Brain microvascular endothelial cell (primary cell): Measurements from ENCODE around the gene LAMA1.

Source experiments
- DNase-seq: peaks from one replicate; pipeline ENCODE4 v3.0.0-alpha.2; 2020
- H3K27ac ChIP-seq: fragments of 250-450 bp; sonication (Bioruptor Pico); 2 replicates; pipeline ENCODE4 v1.5.1; 2020; ENCODE audit warnings: mild to moderate bottlenecking, moderate library complexity
- H3K27me3 ChIP-seq: fragments of 250-450 bp; sonication (Bioruptor Pico); replicated peaks from 2 replicates; pipeline ENCODE4 v1.5.1; 2020; ENCODE audit warnings: mild to moderate bottlenecking
- H3K36me3 ChIP-seq: fragments of 250-450 bp; sonication (Bioruptor Pico); replicated peaks from 2 replicates; pipeline ENCODE4 v1.5.1; 2020; ENCODE audit warnings: mild to moderate bottlenecking
- H3K4me3 ChIP-seq: 2 replicates; pipeline ENCODE4 v1.5.1; 2011; ENCODE audit warnings: low read depth, mild to moderate bottlenecking, control low read depth, low read length, moderate library complexity
- CTCF ChIP-seq: IDR thresholded peaks from 2 replicates; pipeline ENCODE4 v1.5.1; 2011; ENCODE audit warnings: low read depth, mild to moderate bottlenecking, moderate library complexity, low read length, control low read depth, inconsistent platforms; ENCODE audit errors: missing control alignments
- in situ Hi-C: cut with HindIII; loops from 2 replicates; pipeline ENCODE4 v1.10.0; 2017; ENCODE audit warnings: low sequenced_read_pairs, low pct_ligation_motif_present

Gene LAMA1

GRCh38 chr18:6983366-6983765 is 134.2 kb downstream of the LAMA1 start:
- in situ Hi-C loops, result no loop called here
- H3K27ac ChIP-seq, result no peak overlapping the region
- H3K4me3 ChIP-seq, result no peak overlapping the region
- DNase-seq, result no peak
- no peaks in the 10 kb centered on the region for H3K27me3 ChIP-seq
- peaks cover 3% of the 10 kb centered on the region for H3K36me3 ChIP-seq
- no peak for TF ChIP-seq CTCF

GRCh38 chr18:6982398-6982797 is 135.2 kb downstream of the LAMA1 start:
- H3K4me3 ChIP-seq, result no peak overlapping the region
- no peaks in the 10 kb centered on the region for H3K27me3 ChIP-seq
- no peak for DNase-seq
- in situ Hi-C loops, result no loop called here
- TF ChIP-seq CTCF, result no peak
- H3K27ac ChIP-seq, result no peak overlapping the region
- H3K36me3 ChIP-seq, result peaks cover 3% of the 10 kb centered on the region

GRCh38 chr18:6980363-6980762 is 137.2 kb downstream of the LAMA1 start:
- in situ Hi-C loops, result no loop called here
- no peak for DNase-seq
- H3K36me3 ChIP-seq, result peaks cover 6% of the 10 kb centered on the region
- no peaks in the 10 kb centered on the region for H3K27me3 ChIP-seq
- H3K27ac ChIP-seq, result no peak overlapping the region
- no peak for TF ChIP-seq CTCF
- no peak overlapping the region for H3K4me3 ChIP-seq

- Histone ChIP-seq H3K4me3 (no peak overlapping the region), H3K27me3 (no peaks in the 10 kb centered on the region), H3K27ac (no peak overlapping the region), H3K36me3 (peaks cover 6% of the 10 kb centered on the region)
- in situ Hi-C loops, result no loop called here
- no peak for DNase-seq
- no peak for TF ChIP-seq CTCF
Measured at GRCh38 chr18:6979954-6980353, 137.6 kb downstream of the LAMA1 start.

GRCh38 chr18:6976935-6977334 is 140.7 kb downstream of the LAMA1 start:
- DNase-seq, result no peak
- H3K27ac ChIP-seq, result no peak overlapping the region
- no peaks in the 10 kb centered on the region for H3K27me3 ChIP-seq
- H3K4me3 ChIP-seq, result no peak overlapping the region
- TF ChIP-seq CTCF, result no peak
- in situ Hi-C loops, result no loop called here
- peaks cover 7% of the 10 kb centered on the region for H3K36me3 ChIP-seq

- TF ChIP-seq CTCF, result no peak
- Histone ChIP-seq H3K36me3 (peaks cover 11% of the 10 kb centered on the region), H3K4me3 (no peak overlapping the region), H3K27me3 (no peaks in the 10 kb centered on the region), H3K27ac (no peak overlapping the region)
- in situ Hi-C loops, result no loop called here
- no peak for DNase-seq
Measured at GRCh38 chr18:6975084-6975483, 142.5 kb downstream of the LAMA1 start.
